OCI-LY1 (cell line): ENCODE data around the gene MAP1A.

ENCODE experiments used
- H2AFZ ChIP-seq: fragments of 200-600 bp; sonication (generic), shearing (Covaris generic); 2 replicates; pipeline ENCODE4 v1.6.0; 2014; ENCODE audit warnings: antibody characterized with exemption, mild to moderate bottlenecking, low read length
- H3F3A ChIP-seq: fragments of 200-600 bp; sonication (generic), shearing (Covaris generic); 2 replicates; pipeline ENCODE4 v1.6.0; 2014; ENCODE audit warnings: mild to moderate bottlenecking, antibody characterized with exemption, low read length, moderate library complexity; ENCODE audit not compliant: insufficient read depth
- H3K27ac ChIP-seq: fragments of 200-600 bp; sonication (generic); 2 replicates; pipeline ENCODE4 v1.5.1; 2014; ENCODE audit warnings: low read length, mixed run types, mild to moderate bottlenecking, low read depth; ENCODE audit not compliant: poor library complexity, severe bottlenecking
- H3K27me3 ChIP-seq: fragments of 200-600 bp; sonication (generic); 2 replicates; pipeline ENCODE4 v1.6.0; 2014; ENCODE audit warnings: antibody characterized with exemption, mild to moderate bottlenecking, low read length, moderate library complexity; ENCODE audit not compliant: insufficient read depth
- H3K36me3 ChIP-seq: fragments of 200-600 bp; sonication (generic); 2 replicates; pipeline ENCODE4 v1.6.1; 2014; ENCODE audit warnings: mild to moderate bottlenecking, antibody characterized with exemption, low read length, moderate library complexity, mixed read lengths; ENCODE audit not compliant: insufficient read depth
- H3K4me1 ChIP-seq: fragments of 200-600 bp; sonication (generic); 2 replicates; pipeline ENCODE4 v1.5.1; 2014; ENCODE audit warnings: mild to moderate bottlenecking, low read length, moderate library complexity; ENCODE audit not compliant: insufficient read depth, severe bottlenecking
- H3K4me2 ChIP-seq: fragments of 200-600 bp; sonication (generic), shearing (Covaris generic); 2 replicates; pipeline ENCODE4 v1.6.1; 2014; ENCODE audit warnings: low read length
- H3K4me3 ChIP-seq: fragments of 200-600 bp; sonication (generic); 2 replicates; pipeline ENCODE4 v1.5.1; 2014; ENCODE audit warnings: low read length, low read depth, mild to moderate bottlenecking, mixed read lengths; ENCODE audit not compliant: poor library complexity, severe bottlenecking
- H3K79me2 ChIP-seq: fragments of 200-600 bp; shearing (Covaris generic); 2 replicates; pipeline ENCODE4 v1.6.1; 2016; ENCODE audit warnings: mixed run types, low read length, mixed read lengths; ENCODE audit not compliant: insufficient read depth
- H3K9ac ChIP-seq: fragments of 200-600 bp; sonication (generic), shearing (Covaris generic); 2 replicates; pipeline ENCODE4 v1.6.1; 2014; ENCODE audit warnings: mild to moderate bottlenecking, low read length, mixed read lengths
- H3K9me2 ChIP-seq: fragments of 200-600 bp; sonication (generic), shearing (Covaris generic); 2 replicates; pipeline ENCODE4 v1.6.1; 2014; ENCODE audit warnings: low read depth, mild to moderate bottlenecking, low read length, mixed read lengths
- H3K9me3 ChIP-seq: fragments of 200-600 bp; shearing (Covaris generic); 2 replicates; pipeline ENCODE4 v1.6.1; 2014; ENCODE audit warnings: low read length, mixed read lengths
- H4K20me1 ChIP-seq: fragments of 200-600 bp; sonication (generic), shearing (Covaris generic); 2 replicates; pipeline ENCODE4 v1.6.0; 2016; ENCODE audit warnings: mild to moderate bottlenecking, low read length; ENCODE audit not compliant: insufficient read depth
- EZH2 ChIP-seq: fragments of 200-600 bp; sonication (generic), shearing (Covaris generic); IDR thresholded peaks from 2 replicates; pipeline ENCODE4 v1.8.0; 2017; ENCODE audit warnings: borderline replicate concordance, mixed run types, mild to moderate bottlenecking, antibody characterized with exemption, low read length, moderate library complexity, mixed read lengths
- TF ChIP-seq, protein P1 (sequence below): fragments of 200-600 bp; sonication (generic), shearing (Covaris generic); IDR thresholded peaks from 2 replicates; pipeline ENCODE4 v1.5.1; 2017; ENCODE audit warnings: mild to moderate bottlenecking, antibody characterized with exemption, low read length, moderate library complexity, mixed read lengths

The MAP1A gene

DNA sequence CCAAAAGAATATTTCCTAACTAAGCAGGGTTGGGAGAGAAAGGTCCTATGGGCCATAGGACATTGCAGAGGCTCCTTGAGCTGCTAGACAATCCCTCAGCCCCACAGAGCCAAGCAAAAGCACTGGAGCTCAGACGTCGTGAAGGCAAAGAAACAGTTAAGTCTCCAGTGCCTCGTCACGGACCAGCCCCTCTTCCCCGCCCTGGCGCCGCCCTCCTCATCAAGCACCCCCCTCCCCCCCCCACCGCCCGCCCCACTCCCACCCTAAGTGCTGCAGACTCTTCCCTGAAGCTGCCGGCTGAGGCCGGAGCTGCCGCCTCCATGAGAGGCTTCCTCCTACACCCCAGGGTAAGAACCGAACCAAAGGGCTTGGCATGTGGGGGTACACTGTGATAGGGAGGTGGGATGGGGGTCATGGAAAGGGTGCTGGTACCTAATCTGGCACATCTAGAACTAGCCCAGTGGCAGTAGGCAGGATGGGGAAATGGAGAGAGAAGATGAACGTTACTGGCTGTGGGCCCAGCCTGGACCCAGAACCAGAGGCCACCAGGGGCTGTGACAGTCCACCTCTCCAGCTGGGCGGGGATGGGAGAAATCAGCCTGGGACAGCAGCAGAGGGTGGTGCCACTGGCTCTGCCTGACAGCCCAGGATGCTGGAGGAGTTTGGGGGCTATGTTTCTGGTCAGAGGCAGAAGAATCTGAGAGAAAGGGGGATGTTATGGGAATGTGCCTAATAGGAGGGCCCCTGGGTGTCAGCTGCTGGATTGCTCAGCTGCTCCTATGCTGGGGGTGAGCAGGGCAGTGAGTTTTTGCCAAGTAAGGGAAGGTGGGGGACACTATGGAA is at the start of gene MAP1A:
Gene MAP1A (plus strand): TSS at position 255 of the 843 bp plus-strand sequence. CDS start 3,866 bp downstream, outside the sequence.
- peak within 1 kb of the TSS; percentile 71 for H3K27ac ChIP-seq
- peak within 1 kb of the TSS; percentile 35; the same call in 1 of the 2 replicates for H2AFZ ChIP-seq
- H3K4me3 ChIP-seq, result peak within 1 kb of the TSS; percentile 81
- no peaks in the 10 kb centered on the region for H3F3A ChIP-seq
- H3K4me2 ChIP-seq, result peak within 1 kb of the TSS; percentile 84
- peaks cover 38% of the 10 kb centered on the region for H3K4me1 ChIP-seq
- no peaks in the 10 kb centered on the region for H3K79me2 ChIP-seq
- H4K20me1 ChIP-seq, result no peaks in the 10 kb centered on the region
- H3K9me3 ChIP-seq, result no peaks in the 10 kb centered on the region
- H3K9me2 ChIP-seq, result no peaks in the 10 kb centered on the region
- TF ChIP-seq, protein P1, sequence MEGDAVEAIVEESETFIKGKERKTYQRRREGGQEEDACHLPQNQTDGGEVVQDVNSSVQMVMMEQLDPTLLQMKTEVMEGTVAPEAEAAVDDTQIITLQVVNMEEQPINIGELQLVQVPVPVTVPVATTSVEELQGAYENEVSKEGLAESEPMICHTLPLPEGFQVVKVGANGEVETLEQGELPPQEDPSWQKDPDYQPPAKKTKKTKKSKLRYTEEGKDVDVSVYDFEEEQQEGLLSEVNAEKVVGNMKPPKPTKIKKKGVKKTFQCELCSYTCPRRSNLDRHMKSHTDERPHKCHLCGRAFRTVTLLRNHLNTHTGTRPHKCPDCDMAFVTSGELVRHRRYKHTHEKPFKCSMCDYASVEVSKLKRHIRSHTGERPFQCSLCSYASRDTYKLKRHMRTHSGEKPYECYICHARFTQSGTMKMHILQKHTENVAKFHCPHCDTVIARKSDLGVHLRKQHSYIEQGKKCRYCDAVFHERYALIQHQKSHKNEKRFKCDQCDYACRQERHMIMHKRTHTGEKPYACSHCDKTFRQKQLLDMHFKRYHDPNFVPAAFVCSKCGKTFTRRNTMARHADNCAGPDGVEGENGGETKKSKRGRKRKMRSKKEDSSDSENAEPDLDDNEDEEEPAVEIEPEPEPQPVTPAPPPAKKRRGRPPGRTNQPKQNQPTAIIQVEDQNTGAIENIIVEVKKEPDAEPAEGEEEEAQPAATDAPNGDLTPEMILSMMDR, result no peak
- no peak for TF ChIP-seq EZH2
- peak within 1 kb of the TSS; percentile 70 for H3K9ac ChIP-seq
- peaks cover 12% of the 10 kb centered on the region; the same call in 1 of the 2 replicates for H3K36me3 ChIP-seq
- no peaks in the 10 kb centered on the region for H3K27me3 ChIP-seq

- Histone ChIP-seq H3K4me3 (no peak overlapping the region), H3K27me3 (no peaks in the 10 kb centered on the region), H3K9ac (no peak overlapping the region), H4K20me1 (no peaks in the 10 kb centered on the region), H2AFZ (no peak overlapping the region), H3K4me2 (no peak overlapping the region), H3K27ac (no peak overlapping the region), H3K9me3 (no peaks in the 10 kb centered on the region), H3K79me2 (no peaks in the 10 kb centered on the region), H3K4me1 (no peaks in the 10 kb centered on the region), H3K9me2 (no peaks in the 10 kb centered on the region), H3F3A (no peaks in the 10 kb centered on the region; the same call in 1 of the 2 replicates), H3K36me3 (peaks cover 84% of the 10 kb centered on the region)
- TF ChIP-seq, protein P1, result no peak
- no peak for TF ChIP-seq EZH2
Measured at GRCh38 chr15:43469867-43470266, 47.5 kb upstream of the MAP1A start.

DNA sequence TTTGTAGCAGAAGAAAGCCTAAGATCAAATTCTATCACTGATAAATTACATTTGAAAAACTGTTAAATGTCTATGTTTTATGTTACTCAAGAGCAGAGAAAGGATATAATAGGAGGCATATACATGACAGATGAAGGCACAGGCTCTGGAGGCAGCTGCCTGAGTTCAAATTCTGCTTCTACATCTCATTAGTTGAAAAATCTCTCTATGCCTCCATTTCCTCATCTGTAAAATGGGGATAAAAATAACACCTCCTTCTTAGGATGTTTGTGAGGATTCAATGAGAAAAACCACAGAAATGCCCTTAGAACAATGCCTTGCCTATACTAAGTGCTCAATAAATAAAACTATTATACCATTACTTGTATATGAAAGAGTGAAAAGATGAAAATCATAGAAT is 45.4 kb upstream of the MAP1A start:
- Histone ChIP-seq H3F3A (no peaks in the 10 kb centered on the region; the same call in 1 of the 2 replicates), H3K36me3 (peaks cover 85% of the 10 kb centered on the region), H3K4me3 (no peak overlapping the region), H3K79me2 (no peaks in the 10 kb centered on the region), H3K27me3 (no peaks in the 10 kb centered on the region), H3K27ac (no peak overlapping the region), H2AFZ (no peak overlapping the region), H3K9me2 (no peaks in the 10 kb centered on the region), H3K9me3 (no peaks in the 10 kb centered on the region), H3K4me1 (no peaks in the 10 kb centered on the region), H3K9ac (no peak overlapping the region), H4K20me1 (no peaks in the 10 kb centered on the region), H3K4me2 (no peak overlapping the region)
- TF ChIP-seq, protein P1, result no peak
- TF ChIP-seq EZH2, result no peak
